ENCODE results near the gene XRN2.

- TF ChIP-seq CTCF (IDR thresholded peaks at IDR 0.05): no peak
- TF ChIP-seq POLR2A (IDR thresholded peaks at IDR 0.05): no peak
- TF ChIP-seq EP300 (IDR thresholded peaks at IDR 0.05): no peak
These were observed 85.4 kb downstream of the XRN2 start for GRCh38 chr20:21388566-21388965.

Measured in ovary (tissue), 3 donors.